Activated naive CD8-positive, alpha-beta T cell treated with anti-CD3 and anti-CD28 coated beads, Interleukin-2, amount 50 U/mL, for 24 hours (primary cell): ENCODE results near the gene ANKRD30B.
"Not testable (repeated sequence)": the region's sequence is repeated elsewhere in the genome, so short reads cannot be mapped to it uniquely, and the experiment has no call there.

Experiments
- ATAC-seq: fragments of 150-1000 bp; cut with Tn5 transposase; one replicate; pipeline ENCODE4 v1.10.0; 2021
- DNase-seq: peaks from one replicate; pipeline ENCODE4 v3.0.0; 2021
- H3K27ac Mint-ChIP-seq: one replicate; pipeline ENCODE4 v1.8.0; 2021; ENCODE audit warnings: mild to moderate bottlenecking, mixed read lengths
- H3K27me3 Mint-ChIP-seq: one replicate; pipeline ENCODE4 v1.8.0; 2021; ENCODE audit warnings: mixed read lengths
- H3K36me3 Mint-ChIP-seq: one replicate; pipeline ENCODE4 v1.8.0; 2021; ENCODE audit warnings: low read depth, mixed read lengths
- H3K4me1 Mint-ChIP-seq: one replicate; pipeline ENCODE4 v1.8.0; 2021; ENCODE audit warnings: mixed read lengths
- H3K4me3 Mint-ChIP-seq: one replicate; pipeline ENCODE4 v1.8.0; 2021; ENCODE audit warnings: mild to moderate bottlenecking, moderate library complexity, mixed read lengths
- H3K9me3 Mint-ChIP-seq: one replicate; pipeline ENCODE4 v1.8.0; 2021; ENCODE audit warnings: mixed read lengths

ANKRD30B gene, protein sequence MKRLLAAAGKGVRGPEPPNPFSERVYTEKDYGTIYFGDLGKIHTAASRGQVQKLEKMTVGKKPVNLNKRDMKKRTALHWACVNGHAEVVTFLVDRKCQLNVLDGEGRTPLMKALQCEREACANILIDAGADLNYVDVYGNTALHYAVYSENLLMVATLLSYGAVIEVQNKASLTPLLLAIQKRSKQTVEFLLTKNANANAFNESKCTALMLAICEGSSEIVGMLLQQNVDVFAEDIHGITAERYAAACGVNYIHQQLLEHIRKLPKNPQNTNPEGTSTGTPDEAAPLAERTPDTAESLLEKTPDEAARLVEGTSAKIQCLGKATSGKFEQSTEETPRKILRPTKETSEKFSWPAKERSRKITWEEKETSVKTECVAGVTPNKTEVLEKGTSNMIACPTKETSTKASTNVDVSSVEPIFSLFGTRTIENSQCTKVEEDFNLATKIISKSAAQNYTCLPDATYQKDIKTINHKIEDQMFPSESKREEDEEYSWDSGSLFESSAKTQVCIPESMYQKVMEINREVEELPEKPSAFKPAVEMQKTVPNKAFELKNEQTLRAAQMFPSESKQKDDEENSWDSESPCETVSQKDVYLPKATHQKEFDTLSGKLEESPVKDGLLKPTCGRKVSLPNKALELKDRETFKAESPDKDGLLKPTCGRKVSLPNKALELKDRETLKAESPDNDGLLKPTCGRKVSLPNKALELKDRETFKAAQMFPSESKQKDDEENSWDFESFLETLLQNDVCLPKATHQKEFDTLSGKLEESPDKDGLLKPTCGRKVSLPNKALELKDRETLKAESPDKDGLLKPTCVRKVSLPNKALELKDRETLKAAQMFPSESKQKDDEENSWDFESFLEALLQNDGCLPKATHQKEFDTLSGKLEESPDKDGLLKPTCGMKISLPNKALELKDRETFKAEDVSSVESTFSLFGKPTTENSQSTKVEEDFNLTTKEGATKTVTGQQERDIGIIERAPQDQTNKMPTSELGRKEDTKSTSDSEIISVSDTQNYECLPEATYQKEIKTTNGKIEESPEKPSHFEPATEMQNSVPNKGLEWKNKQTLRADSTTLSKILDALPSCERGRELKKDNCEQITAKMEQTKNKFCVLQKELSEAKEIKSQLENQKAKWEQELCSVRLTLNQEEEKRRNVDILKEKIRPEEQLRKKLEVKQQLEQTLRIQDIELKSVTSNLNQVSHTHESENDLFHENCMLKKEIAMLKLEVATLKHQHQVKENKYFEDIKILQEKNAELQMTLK (N-terminal part only)

DNA sequence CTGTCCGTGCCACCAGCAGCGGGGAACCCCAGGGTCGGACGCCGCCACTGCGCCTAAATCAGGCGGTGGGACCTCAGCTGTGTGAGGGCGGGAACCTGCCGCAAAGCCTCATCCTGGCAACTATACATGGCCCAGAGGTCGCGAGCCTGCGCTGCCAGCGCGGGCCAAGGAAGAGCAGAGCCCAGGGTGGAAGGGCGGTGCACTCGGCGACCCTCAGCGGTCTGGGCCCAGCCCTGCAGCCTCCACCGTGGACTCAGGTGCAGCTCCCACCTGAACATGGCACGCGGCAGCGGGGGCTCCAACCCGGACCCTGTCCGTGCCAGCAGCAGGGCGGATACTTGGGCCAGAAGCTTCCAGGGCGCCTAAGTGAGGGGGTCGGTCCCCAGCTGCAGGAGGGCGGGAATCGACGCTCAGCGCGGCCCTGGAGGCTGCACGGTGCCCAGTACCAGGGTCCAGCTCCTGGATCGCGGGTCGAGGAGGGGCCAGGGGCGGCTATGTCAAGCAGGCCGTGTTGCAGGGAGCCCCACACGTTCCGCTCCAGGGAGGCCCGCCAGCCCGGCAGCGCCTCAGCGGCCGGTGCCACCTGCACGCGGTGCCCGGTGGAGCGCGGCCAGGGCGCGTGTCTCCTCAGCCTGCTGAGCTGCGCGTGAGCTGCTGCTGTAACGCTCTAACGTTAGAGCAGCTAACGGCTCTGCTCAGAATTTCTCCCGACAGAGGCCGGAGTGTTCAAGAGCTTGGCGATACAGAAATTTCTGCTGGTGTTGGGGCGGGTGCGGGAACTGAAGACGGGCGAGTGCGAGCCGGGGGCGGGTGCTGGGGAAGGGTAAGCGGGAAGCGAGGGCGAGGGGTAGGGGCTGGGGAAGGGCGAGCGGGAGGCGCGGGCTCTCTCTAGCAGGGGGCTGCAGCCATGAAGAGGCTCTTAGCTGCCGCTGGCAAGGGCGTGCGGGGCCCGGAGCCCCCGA is at the start of gene ANKRD30B:
TSS of gene ANKRD30B (plus strand) at position 660 of the 962 bp plus-strand sequence. CDS start at position 908, 248 bp downstream.
- Mint-ChIP-seq H3K27ac (no peak within 1 kb of the TSS), H3K4me1 (no peaks in the 10 kb centered on the region), H3K9me3 (no peaks in the 10 kb centered on the region), H3K27me3 (peaks cover 10% of the 10 kb centered on the region), H3K36me3 (no peaks in the 10 kb centered on the region), H3K4me3 (no peak within 1 kb of the TSS)
- DNase-seq, result no peak
- ATAC-seq, result peak; percentile 24

DNA sequence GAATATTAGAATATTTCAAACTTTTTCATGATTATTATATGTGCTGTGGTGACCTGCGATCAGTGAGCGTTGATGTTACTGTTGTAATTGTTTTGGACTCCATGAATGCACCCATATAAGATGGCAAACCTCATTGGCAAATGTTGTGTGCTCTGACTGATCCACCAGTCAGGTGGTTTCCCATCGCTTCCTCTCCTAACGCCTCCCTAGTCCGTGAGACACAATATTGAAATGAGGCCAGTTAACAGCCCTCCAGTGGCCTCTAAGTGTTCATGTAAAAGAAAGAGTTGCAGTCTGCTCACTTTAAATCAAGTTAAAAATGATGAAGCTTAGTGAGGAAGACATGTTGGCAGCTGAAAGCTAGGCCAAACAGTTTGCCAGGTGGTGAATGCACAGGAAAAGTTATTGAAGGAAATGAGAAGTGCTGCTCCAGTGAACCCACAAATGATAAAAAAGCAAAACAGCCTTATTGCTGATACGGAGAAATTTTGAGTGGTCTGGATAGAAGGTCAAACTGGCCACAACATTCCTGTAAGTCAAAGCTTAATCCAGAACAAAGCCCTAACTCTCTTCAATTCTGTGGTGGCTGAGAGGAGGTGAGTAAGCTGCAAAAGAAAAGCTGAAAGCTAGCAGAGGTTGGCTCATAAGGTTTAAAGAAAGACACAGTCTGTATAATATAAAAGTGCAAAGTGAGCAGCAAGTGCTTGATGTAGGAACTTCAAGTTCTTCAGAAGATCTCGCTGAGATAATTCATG is 46.5 kb upstream of the ANKRD30B start:
- not testable (repeated sequence) for H3K27ac Mint-ChIP-seq, H3K36me3 Mint-ChIP-seq, H3K27me3 Mint-ChIP-seq, DNase-seq, H3K4me1 Mint-ChIP-seq, ATAC-seq, H3K4me3 Mint-ChIP-seq, H3K9me3 Mint-ChIP-seq

DNA sequence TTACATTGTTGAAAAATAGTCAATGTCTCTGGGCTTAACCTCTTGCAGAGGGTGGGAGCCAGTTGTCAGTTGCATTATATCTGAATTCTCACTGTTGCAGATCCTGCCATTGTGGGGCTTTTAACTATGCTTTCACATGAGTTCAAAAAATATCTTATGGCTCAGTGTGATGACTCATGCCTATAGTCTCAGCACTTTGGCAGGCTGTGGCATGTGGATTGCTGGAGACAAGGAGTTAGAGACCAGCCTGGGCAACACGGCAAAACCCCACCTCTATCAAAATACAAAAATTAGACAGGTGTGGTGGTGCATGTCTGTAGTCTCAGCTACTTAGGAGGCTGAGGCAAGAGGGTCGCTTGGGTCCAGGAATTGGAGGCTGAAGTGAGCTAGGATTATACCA is 38.2 kb upstream of the ANKRD30B start:
- not testable (repeated sequence) for ATAC-seq

DNA sequence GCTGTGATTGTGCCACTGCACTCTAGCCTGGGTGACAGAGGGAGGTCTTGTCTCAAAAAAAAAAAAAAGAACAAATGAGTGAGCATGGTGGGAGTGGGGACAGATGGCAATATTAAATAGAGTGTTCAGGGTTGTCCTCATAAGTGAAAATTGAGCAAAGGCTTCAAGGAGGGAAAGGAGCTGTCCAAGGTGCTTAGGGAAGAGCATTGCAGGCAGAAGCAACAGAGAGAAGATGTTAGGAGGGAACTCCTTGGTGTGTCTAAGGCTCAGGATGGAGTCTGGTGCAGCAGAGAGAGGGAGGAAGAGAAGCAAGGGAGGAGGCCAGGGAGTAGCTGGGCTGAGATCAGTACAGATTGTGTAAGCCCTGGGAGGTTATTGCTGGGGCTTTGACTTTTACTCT is 26.4 kb upstream of the ANKRD30B start:
- DNase-seq, H3K4me3 Mint-ChIP-seq, H3K27ac Mint-ChIP-seq, H3K27me3 Mint-ChIP-seq, H3K4me1 Mint-ChIP-seq, H3K9me3 Mint-ChIP-seq, ATAC-seq, H3K36me3 Mint-ChIP-seq: not testable (repeated sequence)

More for the DNA sequence above, 38.2 kb upstream of the ANKRD30B start:
- H3K27me3 Mint-ChIP-seq, H3K4me3 Mint-ChIP-seq, DNase-seq, H3K36me3 Mint-ChIP-seq, H3K27ac Mint-ChIP-seq, H3K9me3 Mint-ChIP-seq, H3K4me1 Mint-ChIP-seq: not testable (repeated sequence)

DNA sequence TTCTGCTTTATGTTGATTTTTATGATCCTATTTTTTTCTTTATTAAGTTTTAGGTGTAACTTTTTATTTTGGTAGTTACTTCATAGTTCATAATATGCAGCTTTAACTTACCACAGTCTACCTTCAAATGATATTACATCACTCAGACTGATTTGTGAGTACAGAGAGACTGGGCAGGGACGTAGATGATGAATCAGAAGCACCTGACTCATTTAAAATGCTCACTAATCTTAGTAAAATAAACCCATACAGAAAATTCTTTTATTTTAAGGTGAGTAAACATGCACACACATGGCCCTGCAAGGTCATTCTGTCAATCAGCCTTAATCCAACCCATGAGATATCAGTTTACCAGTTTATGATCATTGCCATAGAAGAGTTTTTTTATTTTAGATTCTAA is 8.9 kb upstream of the ANKRD30B start:
- not testable (repeated sequence) for H3K27me3 Mint-ChIP-seq, DNase-seq, ATAC-seq, H3K9me3 Mint-ChIP-seq, H3K27ac Mint-ChIP-seq, H3K4me3 Mint-ChIP-seq, H3K36me3 Mint-ChIP-seq, H3K4me1 Mint-ChIP-seq

DNA sequence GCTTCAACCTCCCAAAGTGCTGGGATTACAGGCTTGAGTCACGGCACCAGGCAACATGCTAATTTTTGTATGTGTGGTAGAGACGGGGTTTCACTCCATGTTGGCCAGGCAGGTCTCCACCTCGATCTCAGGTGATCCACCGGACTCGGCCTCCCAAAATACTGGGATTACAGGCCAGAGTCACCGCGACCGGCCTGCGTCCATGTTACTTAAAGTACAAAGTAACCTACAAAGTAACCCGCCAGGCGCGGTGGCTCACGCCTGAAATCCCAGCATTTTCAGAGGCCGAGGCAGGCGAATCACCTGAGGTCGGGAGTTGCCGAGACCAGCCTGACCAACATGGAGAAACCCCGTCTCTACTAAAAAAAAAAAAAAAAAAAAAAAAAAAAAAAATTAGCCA is 1.1 kb upstream of the ANKRD30B start:
- no peaks in the 10 kb centered on the region for H3K4me1 Mint-ChIP-seq
- no peaks in the 10 kb centered on the region for H3K9me3 Mint-ChIP-seq
- no peak overlapping the region for H3K4me3 Mint-ChIP-seq
- peaks cover 10% of the 10 kb centered on the region for H3K27me3 Mint-ChIP-seq
- ATAC-seq (no peak), DNase-seq (no peak)
- H3K36me3 Mint-ChIP-seq, result no peaks in the 10 kb centered on the region
- no peak overlapping the region for H3K27ac Mint-ChIP-seq

DNA sequence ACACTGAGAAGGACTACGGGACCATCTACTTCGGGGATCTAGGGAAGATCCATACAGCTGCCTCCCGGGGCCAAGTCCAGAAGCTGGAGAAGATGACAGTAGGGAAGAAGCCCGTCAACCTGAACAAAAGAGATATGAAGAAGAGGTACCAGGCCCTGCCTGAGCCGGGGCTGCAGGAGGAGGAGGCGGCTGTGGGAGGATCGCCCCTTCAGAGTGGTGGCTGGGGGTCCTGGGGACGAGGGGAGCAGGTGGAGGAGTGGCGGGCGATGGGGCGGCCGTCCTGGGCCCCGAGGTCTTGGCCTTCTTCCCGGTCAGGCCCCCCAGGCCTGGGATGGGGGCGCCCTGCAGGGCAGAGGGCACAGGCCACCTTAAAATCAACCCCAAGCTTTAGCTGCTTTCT is 524 bp downstream of the ANKRD30B start:
- no peaks in the 10 kb centered on the region for H3K36me3 Mint-ChIP-seq
- ATAC-seq (no peak), DNase-seq (no peak)
- no peak overlapping the region for H3K4me3 Mint-ChIP-seq
- H3K27ac Mint-ChIP-seq, result no peak overlapping the region
- peaks cover 10% of the 10 kb centered on the region for H3K27me3 Mint-ChIP-seq
- no peaks in the 10 kb centered on the region for H3K9me3 Mint-ChIP-seq
- H3K4me1 Mint-ChIP-seq, result no peaks in the 10 kb centered on the region

DNA sequence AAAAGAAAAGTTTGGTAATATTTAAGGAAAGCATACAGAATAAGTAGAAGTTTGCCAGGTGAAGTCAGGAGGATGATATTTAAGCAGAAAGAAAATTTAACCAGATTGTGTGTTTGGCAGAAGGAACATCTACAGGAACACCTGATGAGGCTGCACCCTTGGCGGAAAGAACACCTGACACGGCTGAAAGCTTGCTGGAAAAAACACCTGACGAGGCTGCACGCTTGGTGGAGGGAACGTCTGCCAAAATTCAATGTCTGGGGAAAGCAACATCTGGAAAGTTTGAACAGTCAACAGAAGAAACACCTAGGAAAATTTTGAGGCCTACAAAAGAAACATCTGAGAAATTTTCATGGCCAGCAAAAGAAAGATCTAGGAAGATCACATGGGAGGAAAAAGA is 15.6 kb downstream of the ANKRD30B start:
- H3K27ac Mint-ChIP-seq, H3K27me3 Mint-ChIP-seq, ATAC-seq, H3K36me3 Mint-ChIP-seq, H3K9me3 Mint-ChIP-seq, H3K4me3 Mint-ChIP-seq, H3K4me1 Mint-ChIP-seq, DNase-seq: not testable (repeated sequence)

DNA sequence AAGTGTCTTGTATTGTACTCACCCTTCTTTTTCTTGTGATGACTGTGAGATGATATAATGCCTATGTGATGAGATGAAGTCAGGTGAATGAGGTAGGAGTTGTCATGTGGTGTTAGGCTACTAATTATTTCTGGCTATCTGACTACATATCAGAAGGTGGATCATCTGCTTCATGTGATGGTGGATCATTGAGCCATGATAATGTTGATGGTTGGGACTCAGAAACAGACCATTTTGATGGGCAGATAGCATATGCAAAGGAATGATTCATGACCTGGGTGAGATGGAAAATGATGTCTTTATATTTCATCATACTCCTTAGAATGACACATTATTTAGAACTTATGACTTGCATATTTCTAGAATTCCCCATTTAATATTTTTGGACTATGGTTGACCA is 19.5 kb downstream of the ANKRD30B start:
- DNase-seq (no peak), ATAC-seq (no peak)
- H3K4me1 Mint-ChIP-seq, result peaks cover 9% of the 10 kb centered on the region
- no peak overlapping the region for H3K4me3 Mint-ChIP-seq
- peaks cover 2% of the 10 kb centered on the region for H3K36me3 Mint-ChIP-seq
- H3K27me3 Mint-ChIP-seq, result no peaks in the 10 kb centered on the region
- peak overlapping the region; percentile 36 for H3K27ac Mint-ChIP-seq
- H3K9me3 Mint-ChIP-seq, result peaks cover 3% of the 10 kb centered on the region

DNA sequence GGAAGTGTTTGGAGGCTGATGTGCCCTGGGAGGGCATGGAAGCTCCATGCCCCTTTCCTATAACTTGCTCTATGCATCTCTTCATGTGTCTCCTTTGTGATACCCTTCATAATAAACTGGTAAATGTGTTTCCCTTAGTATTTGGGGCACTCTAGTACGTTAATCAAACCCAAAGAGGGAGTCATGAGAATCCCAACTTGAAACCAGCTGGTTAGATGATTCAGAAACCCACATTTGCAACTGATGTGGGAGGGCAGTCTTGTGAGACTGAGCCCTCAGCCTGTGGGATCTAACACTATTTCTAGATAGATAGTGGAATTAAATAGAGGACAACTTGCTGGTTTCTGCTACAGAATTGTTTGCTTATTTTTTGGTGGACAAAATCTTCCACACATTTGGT is 20.3 kb downstream of the ANKRD30B start:
- DNase-seq (no peak), ATAC-seq (peak; percentile 63)
- Mint-ChIP-seq H3K9me3 (peaks cover 3% of the 10 kb centered on the region), H3K4me1 (peaks cover 9% of the 10 kb centered on the region), H3K27me3 (no peaks in the 10 kb centered on the region), H3K4me3 (no peak overlapping the region), H3K36me3 (peaks cover 2% of the 10 kb centered on the region), H3K27ac (no peak overlapping the region)

DNA sequence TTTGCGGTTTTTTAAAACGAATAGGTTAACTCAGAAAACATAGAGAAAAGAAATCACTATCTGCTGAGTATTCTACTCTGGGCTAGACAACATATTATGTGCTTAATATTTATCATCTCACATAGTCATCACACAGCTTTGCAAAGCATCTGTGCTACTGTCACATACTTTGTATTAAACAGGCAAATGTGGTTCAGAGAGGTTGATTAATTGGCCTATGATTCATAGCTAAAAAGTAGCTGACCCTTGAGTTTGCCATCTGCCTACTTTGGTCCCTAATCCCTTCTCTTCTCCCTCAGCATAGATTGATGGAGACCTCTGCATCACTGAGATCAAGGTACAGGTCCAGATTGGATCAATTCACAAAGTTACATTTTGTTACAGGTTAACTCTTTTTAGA is 21.4 kb downstream of the ANKRD30B start:
- DNase-seq (no peak), ATAC-seq (no peak)
- no peak overlapping the region for H3K27ac Mint-ChIP-seq
- peaks cover 3% of the 10 kb centered on the region for H3K9me3 Mint-ChIP-seq
- H3K4me1 Mint-ChIP-seq, result peaks cover 9% of the 10 kb centered on the region
- no peaks in the 10 kb centered on the region for H3K27me3 Mint-ChIP-seq
- peaks cover 2% of the 10 kb centered on the region for H3K36me3 Mint-ChIP-seq
- H3K4me3 Mint-ChIP-seq, result no peak overlapping the region

DNA sequence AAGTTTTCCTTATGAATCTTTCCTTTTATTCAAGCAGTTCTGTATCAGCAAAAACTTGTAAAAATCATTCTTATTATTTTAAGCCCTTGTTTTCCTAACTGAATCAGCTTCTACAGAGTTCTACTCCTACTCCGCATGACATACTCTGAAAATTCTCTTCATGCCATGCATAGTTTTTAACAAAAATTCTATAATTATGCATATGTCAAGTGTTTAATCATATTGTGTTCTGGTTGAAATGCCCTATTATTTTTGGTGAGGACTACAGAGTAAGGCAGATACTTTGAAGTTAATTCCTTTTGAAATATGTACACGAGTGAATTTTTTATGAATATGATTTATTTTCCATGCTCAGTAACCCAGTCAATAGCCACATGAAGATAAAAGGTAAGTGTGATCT is 28.8 kb downstream of the ANKRD30B start:
- Mint-ChIP-seq H3K27me3 (no peaks in the 10 kb centered on the region), H3K27ac (no peak overlapping the region), H3K4me3 (no peak overlapping the region), H3K36me3 (no peaks in the 10 kb centered on the region), H3K4me1 (no peaks in the 10 kb centered on the region), H3K9me3 (no peaks in the 10 kb centered on the region)
- ATAC-seq, result no peak
- no peak for DNase-seq

DNA sequence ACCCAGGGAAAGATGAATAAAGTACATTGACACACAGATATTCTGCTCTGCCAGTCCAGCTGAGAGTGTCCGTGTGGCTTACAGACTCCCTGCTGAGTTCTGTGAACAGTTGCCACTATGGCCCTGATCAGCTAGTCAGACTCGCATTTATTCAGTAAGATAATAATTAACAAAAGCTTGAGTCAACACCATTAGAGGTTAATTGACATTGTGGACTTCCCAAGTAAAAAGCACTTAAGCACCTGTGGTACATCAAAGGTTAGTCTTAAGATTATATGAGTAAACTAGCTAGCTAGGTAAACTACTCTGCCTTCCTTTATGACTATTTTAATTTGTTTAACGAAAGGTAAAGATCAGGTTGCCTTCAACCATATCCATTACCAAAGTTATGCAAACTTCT is 33.7 kb downstream of the ANKRD30B start:
- no peaks in the 10 kb centered on the region for H3K9me3 Mint-ChIP-seq
- H3K27me3 Mint-ChIP-seq, result no peaks in the 10 kb centered on the region
- no peak overlapping the region for H3K27ac Mint-ChIP-seq
- H3K36me3 Mint-ChIP-seq, result no peaks in the 10 kb centered on the region
- ATAC-seq (no peak), DNase-seq (no peak)
- no peaks in the 10 kb centered on the region for H3K4me1 Mint-ChIP-seq
- H3K4me3 Mint-ChIP-seq, result no peak overlapping the region
